HG02884 (cell line): Measurements from ENCODE around the gene PCDHGC4.

Experiments
- ATAC-seq: cut with Tn5 transposase; IDR thresholded peaks from one replicate; pipeline ENCODE4 v1.9.1; 2021; ENCODE audit warnings: mild to moderate bottlenecking, moderate library complexity; ENCODE audit not compliant: unreplicated experiment

The PCDHGC4 gene

GRCh38 chr5:141527426-141527825 lies 42.6 kb downstream of the PCDHGC4 start:
- no peak for ATAC-seq

- ATAC-seq: no peak
These were observed 43.6 kb downstream of the PCDHGC4 start for GRCh38 chr5:141528291-141528984.

- ATAC-seq: peak; percentile 59
These were observed 44.2 kb downstream of the PCDHGC4 start for GRCh38 chr5:141529002-141529401.

GRCh38 chr5:141529873-141530272 lies 45.0 kb downstream of the PCDHGC4 start:
- ATAC-seq: peak; percentile 45

- no peak for ATAC-seq
These were observed 47.9 kb downstream of the PCDHGC4 start for GRCh38 chr5:141532726-141533125.

- ATAC-seq: no peak
These were observed 49.1 kb downstream of the PCDHGC4 start for GRCh38 chr5:141533897-141534296.

- ATAC-seq: no peak
These were observed 49.8 kb downstream of the PCDHGC4 start for GRCh38 chr5:141534492-141535213.
